Cardiac muscle cell (in vitro differentiated cells and primary cell): ENCODE data around the gene ARFIP2. TPM values are rescaled to one million over a fixed set of nuclear protein-coding genes. Genes with fewer than 3 reads are reported as not detected.

Source experiments
- DNase-seq, 2 donors: peaks; one replicate each; pipeline versions ENCODE4 v3.0.0 to v3.0.0-alpha.2; 2010 to 2017; ENCODE audit warnings: low read depth in 1 of 2, low spot score in 1 of 2
- H3K27ac ChIP-seq: fragments of 200-600 bp; sonication (generic); 2 replicates; pipeline ENCODE4 v1.5.1; 2016
- H3K27me3 ChIP-seq: fragments of 200-600 bp; sonication (generic); 2 replicates; pipeline ENCODE4 v1.6.0; 2016; ENCODE audit warnings: control low read depth
- H3K36me3 ChIP-seq: fragments of 200-600 bp; sonication (generic); 2 replicates; pipeline ENCODE4 v1.5.1; 2016; ENCODE audit warnings: control low read depth
- H3K4me1 ChIP-seq: fragments of 200-600 bp; sonication (generic); 2 replicates; pipeline ENCODE4 v1.8.1; 2017; ENCODE audit warnings: low read depth, mild to moderate bottlenecking, mixed run types
- H3K4me3 ChIP-seq: fragments of 200-600 bp; sonication (generic); 2 replicates; pipeline ENCODE4 v1.5.1; 2016; ENCODE audit warnings: mild to moderate bottlenecking
- H3K9me3 ChIP-seq: fragments of 200-600 bp; sonication (generic); 2 replicates; pipeline ENCODE4 v1.5.1; 2017; ENCODE audit warnings: low read depth, mild to moderate bottlenecking, control low read depth
- CTCF ChIP-seq: IDR thresholded peaks from 2 replicates; pipeline ENCODE4 v1.5.1; 2012; ENCODE audit warnings: low read depth, mild to moderate bottlenecking, low read length
- polyA plus RNA-seq: library from polyadenylated mRNA; unstranded; fragments of >200 nt; fragmentation: Nextera tagmentation; extraction: Ambion mirVana; gene quantifications from 2 replicates; pipeline ENCODE4 v1.2.1, GENCODE V29; 2016
- total RNA-seq: library from RNA; depleted of rRNA; stranded (reverse); fragments of >200 nt; gene quantifications from 2 replicates; pipeline ENCODE4 v1.2.3, GENCODE V29; 2016

ARFIP2 gene
- total and polyA plus RNA-seq, 2 experiments from 2014 or later: 52.7 to 68.9 TPM

DNA sequence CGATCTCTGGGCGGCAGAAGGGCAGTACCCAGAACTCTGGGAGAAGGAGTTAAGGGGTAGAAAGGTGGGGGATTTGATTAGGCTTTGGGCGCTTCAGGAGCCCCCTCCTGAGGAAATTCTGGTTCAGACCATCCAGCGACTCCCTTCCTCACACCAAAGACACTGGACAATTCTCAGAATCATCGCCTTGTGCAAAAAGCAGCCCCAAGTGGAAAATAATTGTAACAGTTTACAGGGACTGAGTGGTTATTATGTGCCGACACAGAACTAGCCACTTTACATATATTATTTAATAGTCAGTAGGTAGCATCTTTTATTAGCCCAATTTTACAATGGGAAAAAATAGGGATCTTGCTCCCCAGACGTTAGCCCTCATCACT lies 6.7 kb downstream of the ARFIP2 start:
- Histone ChIP-seq H3K4me3 (peak overlapping the region; percentile 64), H3K27ac (peak overlapping the region; percentile 88), H3K36me3 (peaks cover 10% of the 10 kb centered on the region), H3K9me3 (no peaks in the 10 kb centered on the region), H3K27me3 (no peaks in the 10 kb centered on the region), H3K4me1 (no peaks in the 10 kb centered on the region)
- no peak for TF ChIP-seq CTCF
- no peak for DNase-seq

- Histone ChIP-seq H3K36me3 (peaks cover 10% of the 10 kb centered on the region), H3K4me3 (peak within 1 kb of the TSS; percentile 64), H3K4me1 (no peaks in the 10 kb centered on the region), H3K27ac (peak within 1 kb of the TSS; percentile 88), H3K9me3 (no peaks in the 10 kb centered on the region), H3K27me3 (no peaks in the 10 kb centered on the region)
- TF ChIP-seq CTCF: peak; percentile 46
- peak; percentile 93 to 94 for DNase-seq
These were observed 7.4 kb downstream of the ARFIP2 start, which contains the start of gene TRIM3 for GRCh38 chr11:6473451-6474412. TSS of gene TRIM3 (minus strand) at chr11:6473941. CDS start at chr11:6465695, 8,246 bp downstream.

- Histone ChIP-seq H3K4me3 (peak overlapping the region; percentile 64), H3K36me3 (peaks cover 10% of the 10 kb centered on the region), H3K4me1 (no peaks in the 10 kb centered on the region), H3K27ac (no peak overlapping the region), H3K9me3 (no peaks in the 10 kb centered on the region), H3K27me3 (no peaks in the 10 kb centered on the region)
- no peak for TF ChIP-seq CTCF
- no peak for DNase-seq
These were observed 8.2 kb downstream of the ARFIP2 start for GRCh38 chr11:6472934-6473333.

GRCh38 chr11:6469599-6469998 lies 11.5 kb downstream of the ARFIP2 start:
- H3K4me1 ChIP-seq: no peaks in the 10 kb centered on the region
- no peak for DNase-seq
- H3K9me3 ChIP-seq: no peaks in the 10 kb centered on the region
- H3K27me3 ChIP-seq: no peaks in the 10 kb centered on the region
- H3K4me3 ChIP-seq: no peak overlapping the region
- no peaks in the 10 kb centered on the region for H3K36me3 ChIP-seq
- no peak for TF ChIP-seq CTCF
- peak overlapping the region; percentile 23 for H3K27ac ChIP-seq

- no peaks in the 10 kb centered on the region for H3K36me3 ChIP-seq
- H3K27ac ChIP-seq: peak overlapping the region; percentile 23
- no peaks in the 10 kb centered on the region for H3K4me1 ChIP-seq
- H3K9me3 ChIP-seq: no peaks in the 10 kb centered on the region
- peak; percentile 97 for DNase-seq
- no peak overlapping the region for H3K4me3 ChIP-seq
- no peak for TF ChIP-seq CTCF
- no peaks in the 10 kb centered on the region for H3K27me3 ChIP-seq
These were observed 12.2 kb downstream of the ARFIP2 start for GRCh38 chr11:6468712-6469495.
